T-helper 2 cell treated with Interferon-gamma antibody and Interleukin-4, amounts not matched to agents 5 μg/mL and 100 μg/mL, for 36 hours (primary cell): ENCODE measurements around the gene PRDM15.

Experiments used
- DNase-seq: peaks from one replicate; pipeline ENCODE4 v3.0.0; 2021; ENCODE audit warnings: low spot score
- H3K27ac Mint-ChIP-seq: one replicate; pipeline ENCODE4 v1.8.0; 2021; ENCODE audit warnings: mild to moderate bottlenecking, mixed read lengths
- H3K27me3 Mint-ChIP-seq: one replicate; pipeline ENCODE4 v1.8.0; 2021; ENCODE audit warnings: low read depth, mixed read lengths
- H3K36me3 Mint-ChIP-seq: one replicate; pipeline ENCODE4 v1.8.0; 2021; ENCODE audit warnings: low read depth, mixed read lengths
- H3K4me1 Mint-ChIP-seq: one replicate; pipeline ENCODE4 v1.8.0; 2021; ENCODE audit warnings: low read depth, mixed read lengths
- H3K4me3 Mint-ChIP-seq: one replicate; pipeline ENCODE4 v1.8.0; 2022; ENCODE audit warnings: mild to moderate bottlenecking, moderate library complexity, mixed read lengths
- H3K9me3 Mint-ChIP-seq: one replicate; pipeline ENCODE4 v1.8.0; 2021; ENCODE audit warnings: mixed read lengths

PRDM15 gene

GRCh38 chr21:41901099-41901498, 22.0 kb upstream of the PRDM15 start:
- H3K4me1 Mint-ChIP-seq, result peaks cover 22% of the 10 kb centered on the region
- H3K4me3 Mint-ChIP-seq, result no peak overlapping the region
- H3K27me3 Mint-ChIP-seq, result no peaks in the 10 kb centered on the region
- no peaks in the 10 kb centered on the region for H3K9me3 Mint-ChIP-seq
- H3K27ac Mint-ChIP-seq, result no peak overlapping the region
- H3K36me3 Mint-ChIP-seq, result peaks cover 10% of the 10 kb centered on the region
- DNase-seq, result peak; percentile 34

GRCh38 chr21:41900401-41900800, 21.3 kb upstream of the PRDM15 start:
- Mint-ChIP-seq H3K4me1 (peaks cover 29% of the 10 kb centered on the region), H3K9me3 (no peaks in the 10 kb centered on the region), H3K4me3 (no peak overlapping the region), H3K27ac (no peak overlapping the region), H3K36me3 (peaks cover 10% of the 10 kb centered on the region), H3K27me3 (no peaks in the 10 kb centered on the region)
- DNase-seq, result no peak

- Mint-ChIP-seq H3K27ac (peak overlapping the region; percentile 64), H3K36me3 (peaks cover 10% of the 10 kb centered on the region), H3K27me3 (no peaks in the 10 kb centered on the region), H3K9me3 (no peaks in the 10 kb centered on the region), H3K4me1 (peaks cover 32% of the 10 kb centered on the region), H3K4me3 (peak overlapping the region; percentile 42)
- DNase-seq, result peak; percentile 67
Observed at GRCh38 chr21:41899426-41900202, 20.5 kb upstream of the PRDM15 start.

- no peak for DNase-seq
- Mint-ChIP-seq H3K9me3 (no peaks in the 10 kb centered on the region), H3K4me1 (peaks cover 32% of the 10 kb centered on the region), H3K27ac (no peak overlapping the region), H3K4me3 (no peak overlapping the region), H3K36me3 (peaks cover 10% of the 10 kb centered on the region), H3K27me3 (no peaks in the 10 kb centered on the region)
Observed at GRCh38 chr21:41898998-41899397, 19.9 kb upstream of the PRDM15 start.

GRCh38 chr21:41897700-41898099, 18.6 kb upstream of the PRDM15 start:
- H3K9me3 Mint-ChIP-seq, result no peaks in the 10 kb centered on the region
- H3K27me3 Mint-ChIP-seq, result no peaks in the 10 kb centered on the region
- no peak overlapping the region for H3K27ac Mint-ChIP-seq
- no peak for DNase-seq
- H3K36me3 Mint-ChIP-seq, result peaks cover 10% of the 10 kb centered on the region
- H3K4me1 Mint-ChIP-seq, result peaks cover 32% of the 10 kb centered on the region
- no peak overlapping the region for H3K4me3 Mint-ChIP-seq

GRCh38 chr21:41897047-41897669, 18.0 kb upstream of the PRDM15 start:
- no peaks in the 10 kb centered on the region for H3K9me3 Mint-ChIP-seq
- no peak overlapping the region for H3K4me3 Mint-ChIP-seq
- DNase-seq, result no peak
- no peak overlapping the region for H3K27ac Mint-ChIP-seq
- peaks cover 32% of the 10 kb centered on the region for H3K4me1 Mint-ChIP-seq
- peaks cover 9% of the 10 kb centered on the region for H3K36me3 Mint-ChIP-seq
- no peaks in the 10 kb centered on the region for H3K27me3 Mint-ChIP-seq

GRCh38 chr21:41895643-41896493, 16.7 kb upstream of the PRDM15 start:
- H3K9me3 Mint-ChIP-seq, result no peaks in the 10 kb centered on the region
- H3K4me3 Mint-ChIP-seq, result no peak overlapping the region
- peaks cover 24% of the 10 kb centered on the region for H3K4me1 Mint-ChIP-seq
- H3K27ac Mint-ChIP-seq, result peak overlapping the region; percentile 1
- H3K36me3 Mint-ChIP-seq, result no peaks in the 10 kb centered on the region
- DNase-seq, result no peak
- H3K27me3 Mint-ChIP-seq, result no peaks in the 10 kb centered on the region

- Mint-ChIP-seq H3K4me1 (peaks cover 21% of the 10 kb centered on the region), H3K9me3 (no peaks in the 10 kb centered on the region), H3K4me3 (no peak overlapping the region), H3K27me3 (no peaks in the 10 kb centered on the region), H3K36me3 (no peaks in the 10 kb centered on the region), H3K27ac (no peak overlapping the region)
- no peak for DNase-seq
Observed at GRCh38 chr21:41894922-41895557, 15.9 kb upstream of the PRDM15 start.

- H3K4me1 Mint-ChIP-seq, result peaks cover 18% of the 10 kb centered on the region
- no peak overlapping the region for H3K4me3 Mint-ChIP-seq
- no peaks in the 10 kb centered on the region for H3K9me3 Mint-ChIP-seq
- no peak overlapping the region for H3K27ac Mint-ChIP-seq
- H3K27me3 Mint-ChIP-seq, result no peaks in the 10 kb centered on the region
- H3K36me3 Mint-ChIP-seq, result no peaks in the 10 kb centered on the region
- DNase-seq, result no peak
Observed at GRCh38 chr21:41894511-41894910, 15.4 kb upstream of the PRDM15 start.

GRCh38 chr21:41892726-41893125, 13.6 kb upstream of the PRDM15 start:
- Mint-ChIP-seq H3K9me3 (no peaks in the 10 kb centered on the region), H3K4me3 (no peak overlapping the region), H3K27me3 (no peaks in the 10 kb centered on the region), H3K36me3 (peaks cover 2% of the 10 kb centered on the region), H3K27ac (no peak overlapping the region), H3K4me1 (peaks cover 11% of the 10 kb centered on the region)
- no peak for DNase-seq

GRCh38 chr21:41891132-41891531, 12.0 kb upstream of the PRDM15 start:
- Mint-ChIP-seq H3K4me1 (peaks cover 10% of the 10 kb centered on the region), H3K27me3 (no peaks in the 10 kb centered on the region), H3K36me3 (peaks cover 2% of the 10 kb centered on the region), H3K4me3 (no peak overlapping the region), H3K27ac (no peak overlapping the region), H3K9me3 (no peaks in the 10 kb centered on the region)
- no peak for DNase-seq

GRCh38 chr21:41890355-41890754, 11.2 kb upstream of the PRDM15 start:
- no peak overlapping the region for H3K4me3 Mint-ChIP-seq
- DNase-seq, result no peak
- peaks cover 3% of the 10 kb centered on the region for H3K4me1 Mint-ChIP-seq
- H3K27me3 Mint-ChIP-seq, result no peaks in the 10 kb centered on the region
- peaks cover 2% of the 10 kb centered on the region for H3K36me3 Mint-ChIP-seq
- no peaks in the 10 kb centered on the region for H3K9me3 Mint-ChIP-seq
- no peak overlapping the region for H3K27ac Mint-ChIP-seq

- H3K4me1 Mint-ChIP-seq, result no peaks in the 10 kb centered on the region
- H3K9me3 Mint-ChIP-seq, result no peaks in the 10 kb centered on the region
- peaks cover 2% of the 10 kb centered on the region for H3K36me3 Mint-ChIP-seq
Observed at GRCh38 chr21:41888749-41889376, 9.7 kb upstream of the PRDM15 start.

More at GRCh38 chr21:41888749-41889376, 9.7 kb upstream of the PRDM15 start:
- no peaks in the 10 kb centered on the region for H3K27me3 Mint-ChIP-seq
- no peak for DNase-seq
- no peak overlapping the region for H3K27ac Mint-ChIP-seq
- no peak overlapping the region for H3K4me3 Mint-ChIP-seq
